NOMO-1 treated with DMSO at 0.1 percent for 48 hours (cell line): ENCODE data around the gene NPY4R.
"Not testable (repeated sequence)": the region's sequence is repeated elsewhere in the genome, so short reads cannot be mapped to it uniquely, and the experiment has no call there.

Experiments used
- DNase-seq: peaks from one replicate; lab custom pipeline; 2025; ENCODE audit not compliant: unreplicated experiment; lab: John Stamatoyannopoulos, UW

The NPY4R gene, protein sequence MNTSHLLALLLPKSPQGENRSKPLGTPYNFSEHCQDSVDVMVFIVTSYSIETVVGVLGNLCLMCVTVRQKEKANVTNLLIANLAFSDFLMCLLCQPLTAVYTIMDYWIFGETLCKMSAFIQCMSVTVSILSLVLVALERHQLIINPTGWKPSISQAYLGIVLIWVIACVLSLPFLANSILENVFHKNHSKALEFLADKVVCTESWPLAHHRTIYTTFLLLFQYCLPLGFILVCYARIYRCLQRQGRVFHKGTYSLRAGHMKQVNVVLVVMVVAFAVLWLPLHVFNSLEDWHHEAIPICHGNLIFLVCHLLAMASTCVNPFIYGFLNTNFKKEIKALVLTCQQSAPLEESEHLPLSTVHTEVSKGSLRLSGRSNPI

DNA sequence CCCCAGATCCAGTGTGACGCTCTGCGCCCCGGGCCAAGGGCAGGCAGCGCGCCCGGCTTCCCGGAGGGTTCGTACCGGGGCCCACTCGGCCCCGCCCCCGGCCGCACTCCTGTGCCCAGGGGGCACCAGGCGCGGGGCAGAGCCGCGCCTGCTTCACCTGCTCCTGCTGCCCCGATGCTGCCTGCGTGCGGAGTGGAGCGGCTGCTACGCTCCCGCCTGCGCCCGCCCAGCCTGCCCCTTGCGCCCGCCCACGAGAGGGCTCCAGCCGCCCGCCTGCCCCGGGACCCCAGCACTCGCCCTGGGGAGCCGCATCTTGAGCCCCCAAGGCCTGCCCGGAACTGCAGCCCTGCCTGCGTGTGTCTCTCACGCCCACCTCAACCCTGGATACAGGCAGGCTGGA lies at the start of gene NPY4R:
NPY4R (minus strand) TSS at position 194 of the 400 bp plus-strand sequence. CDS start 3,323 bp downstream, outside the sequence.
- not testable (repeated sequence) for DNase-seq

DNA sequence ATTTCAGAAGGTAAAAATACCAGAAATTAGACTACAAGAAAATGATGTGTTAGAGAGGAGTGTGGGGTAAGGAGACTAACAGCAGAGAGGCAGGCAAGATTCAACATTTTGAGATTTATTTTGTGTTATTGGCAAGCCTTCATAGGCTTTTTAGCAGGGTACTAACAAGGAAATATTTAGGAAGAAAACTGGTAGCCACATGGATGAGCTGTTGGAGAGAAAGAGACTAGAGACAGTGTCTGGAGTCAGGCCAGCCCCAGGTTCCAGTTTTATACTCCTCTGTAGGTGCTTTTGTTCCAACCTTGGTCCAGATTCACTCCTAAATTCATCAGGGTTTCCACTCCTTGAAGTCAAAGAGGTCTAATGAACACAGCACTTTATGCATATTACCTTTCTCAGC lies 49.6 kb upstream of the NPY4R start:
- DNase-seq, result no peak

DNA sequence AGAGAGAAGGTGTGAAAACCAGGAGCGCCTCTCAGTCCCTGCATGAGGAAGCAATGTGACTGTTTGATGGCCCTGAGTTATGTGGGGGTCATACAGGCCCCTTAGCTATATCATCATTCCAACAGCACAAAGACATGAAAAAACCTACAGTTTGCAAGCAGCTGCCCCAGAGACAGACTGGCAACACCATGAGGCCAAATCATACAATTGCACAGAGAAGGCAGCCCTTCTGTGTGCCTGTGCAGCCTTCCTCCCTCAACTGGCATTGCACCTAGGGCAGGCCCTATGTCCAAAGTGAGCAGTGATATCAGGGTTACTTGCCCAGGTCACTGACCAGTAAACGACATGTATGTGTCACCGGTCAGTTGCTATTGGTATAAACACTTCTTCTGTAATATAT lies 49.1 kb upstream of the NPY4R start:
- no peak for DNase-seq

DNA sequence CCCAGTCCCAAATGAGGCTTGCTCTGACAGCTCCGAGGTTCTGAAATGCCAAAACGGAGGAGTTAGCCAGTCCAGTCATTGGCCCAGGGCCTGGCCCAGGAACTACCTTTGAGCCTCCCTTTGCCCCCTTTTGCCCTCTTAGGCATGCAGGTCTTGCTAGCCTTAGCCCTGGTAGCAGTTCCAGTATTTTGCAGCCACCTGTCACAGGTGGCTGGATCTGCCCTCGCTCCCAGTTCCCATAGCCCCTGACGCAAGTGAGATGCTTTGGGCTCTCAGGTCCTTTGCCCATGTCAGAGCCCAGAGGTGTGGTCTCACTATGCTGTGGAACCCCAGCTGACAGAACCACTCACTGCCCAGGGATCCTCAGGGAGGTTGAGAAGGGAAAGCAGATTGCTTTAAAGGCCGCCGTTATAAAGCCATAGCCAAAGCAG lies 48.7 kb upstream of the NPY4R start:
- DNase-seq, result no peak

DNA sequence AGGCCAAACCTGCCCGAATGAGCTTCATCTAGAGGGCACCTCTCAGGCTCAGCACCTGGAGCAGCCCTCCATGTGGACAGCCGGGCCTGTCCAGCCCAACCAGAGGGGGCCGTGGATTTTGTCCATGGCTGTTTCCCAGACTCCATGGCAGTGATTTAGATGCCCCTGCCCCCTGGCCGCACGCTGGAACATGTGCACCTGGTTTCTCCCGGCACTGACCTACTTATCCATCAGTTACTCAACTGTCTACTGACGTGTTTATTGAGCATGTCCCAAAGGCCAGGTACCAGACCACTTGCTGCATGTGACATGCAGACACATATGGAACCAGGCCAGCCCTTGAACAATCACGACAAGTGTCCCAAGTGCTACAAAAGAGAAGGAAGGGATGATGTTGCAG lies 47.6 kb upstream of the NPY4R start:
- DNase-seq, result not testable (repeated sequence)

DNA sequence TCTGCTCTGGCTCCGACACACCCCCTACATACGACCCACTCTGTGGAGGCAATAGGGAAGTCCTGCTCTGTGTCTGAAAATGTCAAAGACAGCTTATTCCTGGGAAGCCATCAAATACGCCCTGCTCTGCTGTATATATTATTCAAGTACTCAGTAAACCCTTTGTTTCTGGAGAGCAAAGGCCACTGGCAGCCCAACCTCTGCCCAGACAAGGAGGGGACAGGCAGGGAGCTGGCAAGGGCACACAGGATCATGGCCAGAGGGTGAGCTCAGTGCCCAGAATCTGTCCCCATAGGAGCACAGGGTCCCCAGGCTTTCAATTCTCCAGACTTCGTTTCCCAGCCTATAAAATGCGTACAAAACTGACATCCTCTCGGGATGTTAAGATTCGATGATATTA lies 47.0 kb upstream of the NPY4R start:
- DNase-seq, result not testable (repeated sequence)

DNA sequence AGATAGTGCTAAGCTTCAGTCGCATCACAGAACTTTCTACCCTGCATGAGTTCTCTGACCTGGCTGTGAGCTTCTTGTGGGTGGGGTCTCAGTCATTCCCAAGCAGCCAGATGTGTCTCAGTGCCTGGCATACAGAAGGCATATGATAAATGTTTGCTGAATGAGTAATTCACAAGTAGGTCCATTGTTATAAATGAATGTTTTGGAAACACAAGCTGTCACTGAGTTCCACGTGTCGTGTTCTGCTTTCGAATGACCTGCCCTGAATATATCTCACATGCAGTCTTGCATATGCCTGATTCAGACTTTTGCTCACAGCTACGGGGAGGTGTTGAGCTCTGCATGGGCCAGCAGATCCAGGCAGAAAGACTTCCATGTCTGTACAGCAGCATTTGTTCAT lies 46.2 kb upstream of the NPY4R start:
- not testable (repeated sequence) for DNase-seq

DNA sequence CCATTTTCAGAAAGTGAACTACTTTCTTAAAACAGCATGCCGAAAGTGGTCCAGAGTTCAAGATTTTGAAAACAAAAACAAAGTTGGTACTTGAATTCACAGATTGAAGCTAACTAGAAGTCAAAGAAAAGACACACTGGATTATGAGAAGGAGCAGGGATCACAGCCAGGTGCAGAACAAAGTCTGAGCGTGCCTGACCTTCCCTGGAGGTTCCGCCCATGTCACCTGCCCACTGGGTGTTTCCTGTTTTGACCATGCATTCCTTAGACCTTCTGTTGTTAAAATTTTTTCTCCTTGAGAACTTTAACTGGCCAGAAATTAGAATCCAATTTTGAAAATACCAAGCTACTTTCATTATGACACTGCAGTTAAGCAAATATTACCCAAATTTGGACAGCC lies 34.2 kb upstream of the NPY4R start:
- DNase-seq, result not testable (repeated sequence)

DNA sequence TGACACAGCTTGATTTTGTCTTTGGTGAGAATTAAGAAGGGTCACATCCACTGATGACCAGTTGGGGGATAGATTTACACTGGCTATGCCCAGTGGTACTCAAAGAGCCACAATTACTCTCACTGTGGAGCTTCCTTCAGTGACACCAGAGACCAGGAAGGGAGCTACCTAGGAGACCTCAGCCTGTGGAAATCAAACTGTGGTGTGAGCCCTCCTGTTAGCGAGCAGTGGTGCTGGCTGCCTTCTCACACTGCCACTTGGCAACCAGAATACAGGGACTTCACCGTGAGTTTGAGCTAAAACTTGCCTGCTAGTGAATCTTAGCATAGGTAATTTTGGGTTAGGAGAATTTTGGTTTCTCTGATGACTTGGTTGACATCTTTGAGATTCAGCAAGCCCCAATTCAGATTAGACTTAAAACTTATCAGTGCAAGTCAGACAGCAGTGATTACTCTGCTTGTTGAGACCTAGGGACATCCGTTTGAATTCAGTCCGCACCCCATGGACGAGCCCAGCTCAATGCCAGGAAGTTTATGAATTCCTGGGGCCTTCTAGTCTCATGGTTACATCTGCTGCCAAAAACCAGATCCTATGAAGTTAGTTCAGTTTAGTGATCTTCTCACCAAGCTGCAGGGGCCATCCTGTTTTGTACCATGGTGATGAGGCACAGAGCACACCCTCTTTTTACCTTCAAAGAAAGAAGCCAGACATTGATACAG lies 33.4 kb upstream of the NPY4R start:
- not testable (repeated sequence) for DNase-seq

DNA sequence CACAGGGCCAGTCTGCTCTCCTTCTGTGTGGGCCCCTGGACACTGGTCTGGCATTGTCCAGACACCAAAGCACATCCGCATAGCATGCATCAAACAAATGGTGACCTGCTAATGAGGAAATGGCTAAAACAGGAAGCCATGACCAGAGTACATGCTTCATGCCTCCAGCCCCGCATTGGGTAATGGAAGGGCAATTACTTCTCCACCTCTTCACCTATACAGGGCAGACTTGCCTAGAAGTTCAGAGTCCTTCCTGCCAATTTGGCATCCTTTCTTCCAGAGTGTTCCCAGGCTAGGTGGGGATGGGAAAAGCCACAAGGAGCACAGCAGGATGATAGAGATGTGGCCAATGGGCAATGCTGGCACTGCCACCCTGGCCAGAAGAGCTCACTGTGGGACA lies 32.1 kb upstream of the NPY4R start:
- not testable (repeated sequence) for DNase-seq

DNA sequence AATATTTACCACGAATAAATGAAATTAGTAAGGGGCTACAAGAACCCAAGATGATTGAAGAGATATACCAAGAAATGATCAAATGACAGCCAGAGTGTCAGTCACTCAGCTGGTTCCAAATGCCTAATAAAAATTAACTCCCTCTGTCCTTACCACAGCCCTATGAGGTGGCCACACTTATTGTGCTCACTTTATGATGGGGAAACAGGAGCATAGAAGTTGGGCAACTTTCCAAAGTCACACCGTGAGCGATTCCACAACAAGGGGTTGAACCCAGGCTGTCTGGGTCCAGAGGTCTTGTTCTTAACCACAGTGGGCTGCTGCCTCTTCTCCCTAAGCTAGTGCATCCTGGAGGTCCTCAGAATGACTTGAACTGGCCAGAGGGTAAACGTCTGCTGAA lies 31.6 kb upstream of the NPY4R start:
- DNase-seq, result not testable (repeated sequence)

DNA sequence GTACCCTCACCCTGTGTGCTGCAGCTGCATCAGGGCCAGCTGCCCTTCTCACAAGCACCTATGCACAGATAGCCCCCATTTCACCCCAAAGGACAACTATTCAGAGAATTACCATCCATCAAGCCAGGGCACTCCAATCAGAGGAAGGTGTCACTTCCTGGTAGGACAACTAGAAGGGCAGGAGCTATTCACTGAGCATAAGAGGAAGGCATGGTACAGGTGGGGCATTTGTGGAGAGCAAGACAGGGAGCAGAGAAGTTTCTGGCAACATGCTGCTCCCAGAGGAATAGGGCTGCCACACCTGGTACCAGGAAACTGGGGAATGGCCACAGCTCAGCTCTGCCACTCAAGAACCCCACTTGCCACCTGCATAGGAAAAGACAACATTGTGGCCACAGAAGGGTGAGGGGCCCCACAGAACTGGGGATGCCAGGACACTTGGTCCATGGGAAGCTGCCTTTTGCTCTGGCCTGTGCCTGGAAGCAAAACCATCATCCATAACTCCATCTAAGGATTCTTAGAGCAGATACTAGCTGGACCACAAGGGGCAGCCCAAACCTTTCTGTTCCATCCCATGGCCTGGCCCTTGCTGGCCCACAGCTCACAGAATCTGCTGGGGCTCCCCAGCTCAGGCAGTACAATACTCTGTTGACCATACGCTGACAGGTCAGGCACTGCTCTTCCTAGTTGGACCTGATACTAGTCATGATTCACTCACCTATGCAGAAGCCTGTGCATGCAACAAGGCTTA lies 25.8 kb upstream of the NPY4R start:
- not testable (repeated sequence) for DNase-seq

DNA sequence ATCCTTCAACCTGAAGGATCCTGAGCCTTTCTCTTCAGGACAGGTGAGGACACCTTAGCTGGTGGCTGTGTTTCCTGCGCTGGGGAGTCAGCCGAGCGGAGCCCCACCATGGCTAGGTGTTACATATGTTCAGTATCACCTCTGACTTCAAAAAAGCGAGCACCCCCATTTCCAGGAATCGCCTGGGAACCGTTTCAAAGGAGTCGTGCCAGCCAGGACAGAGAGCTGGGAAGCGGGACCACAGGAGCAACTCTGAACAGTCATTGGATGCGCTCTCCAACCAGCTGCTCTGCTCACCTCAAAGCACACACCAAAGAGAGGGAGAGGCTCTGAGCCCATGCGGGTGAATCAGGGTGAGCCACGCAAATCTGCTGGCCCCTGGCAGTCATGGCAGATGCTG lies 24.5 kb upstream of the NPY4R start:
- DNase-seq, result not testable (repeated sequence)

DNA sequence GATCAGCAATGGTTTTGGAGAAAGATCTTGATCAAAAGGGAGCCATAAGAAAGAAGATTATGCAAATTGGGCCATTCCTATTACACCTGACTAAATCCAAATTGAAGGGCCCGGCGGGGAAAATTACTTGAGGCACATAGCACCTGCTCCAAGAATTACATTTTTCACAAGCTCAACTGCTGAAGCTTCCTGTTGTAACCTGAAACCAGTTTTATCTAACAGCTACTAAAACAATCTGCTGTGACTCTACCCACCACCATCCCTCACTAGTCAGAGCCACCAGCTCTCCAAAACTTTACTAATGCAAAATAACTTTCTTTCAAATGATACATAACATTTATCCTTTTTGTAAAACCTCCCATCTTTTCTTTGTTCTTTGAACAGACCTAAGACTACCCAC lies 20.7 kb upstream of the NPY4R start:
- not testable (repeated sequence) for DNase-seq

DNA sequence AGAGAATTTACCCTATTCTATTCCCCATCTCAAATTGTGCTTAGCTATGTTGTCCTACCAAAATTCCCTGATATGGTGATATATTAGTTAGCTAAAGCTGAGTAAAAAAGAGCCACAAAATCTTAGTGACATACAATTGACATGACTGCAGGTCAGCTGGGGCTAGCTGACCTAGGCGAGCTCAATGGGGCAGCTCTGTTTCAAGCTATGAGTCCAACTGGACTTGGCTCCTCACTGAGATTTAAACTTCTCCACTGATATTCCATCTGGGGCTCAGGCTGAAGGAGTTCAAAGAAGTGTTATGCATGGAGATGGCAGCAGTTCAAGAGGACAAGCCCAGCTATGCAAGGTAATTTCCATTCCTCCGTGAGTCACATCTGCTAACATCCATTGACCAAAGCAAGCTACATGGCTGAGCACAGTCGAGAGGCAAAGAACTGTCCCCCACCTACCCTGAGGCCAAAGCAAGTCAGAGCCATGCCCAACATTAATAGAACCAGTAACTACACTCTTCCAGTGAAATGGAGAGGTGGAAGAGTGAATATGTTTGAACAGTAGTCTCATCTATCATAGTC lies 9.1 kb upstream of the NPY4R start:
- not testable (repeated sequence) for DNase-seq

DNA sequence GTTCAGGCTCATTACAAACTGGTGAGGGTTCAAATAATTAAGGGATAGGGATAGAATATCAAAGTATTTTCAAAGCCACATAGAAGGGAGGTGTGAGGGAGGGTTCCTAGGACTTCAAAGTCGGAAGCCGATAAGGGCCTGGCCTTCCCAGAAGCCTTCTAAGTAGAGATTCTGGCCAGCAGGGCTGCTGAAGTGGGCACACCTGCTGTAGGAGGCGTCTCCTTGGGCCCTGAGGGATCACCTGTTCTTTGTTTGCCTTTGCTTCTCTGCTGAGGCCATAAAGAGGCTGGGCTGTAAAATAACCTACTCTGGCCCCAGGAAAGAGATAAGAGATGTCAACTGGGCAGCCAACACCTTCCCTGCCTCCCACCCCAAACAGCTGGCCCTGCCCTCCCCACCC lies 8.0 kb upstream of the NPY4R start:
- not testable (repeated sequence) for DNase-seq

DNA sequence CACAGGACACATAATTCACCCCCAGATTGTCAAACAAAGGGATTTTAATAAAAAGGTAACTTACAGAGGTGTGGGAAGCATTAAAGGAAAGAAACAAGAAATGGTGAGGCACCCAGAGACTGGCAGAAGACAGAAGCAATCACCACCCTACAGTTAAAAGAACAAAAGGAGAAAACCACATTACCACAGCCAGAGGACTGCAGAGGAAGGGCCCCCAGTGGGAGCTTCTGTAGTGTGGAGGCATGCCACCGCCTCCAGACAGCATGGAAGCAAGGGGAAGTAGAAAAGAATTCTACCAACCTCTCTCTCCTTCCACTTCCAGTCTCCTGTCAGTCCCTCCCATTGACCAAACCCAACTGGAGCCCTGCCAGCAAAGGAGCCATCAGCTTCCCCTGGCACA lies 4.4 kb upstream of the NPY4R start:
- DNase-seq, result not testable (repeated sequence)

DNA sequence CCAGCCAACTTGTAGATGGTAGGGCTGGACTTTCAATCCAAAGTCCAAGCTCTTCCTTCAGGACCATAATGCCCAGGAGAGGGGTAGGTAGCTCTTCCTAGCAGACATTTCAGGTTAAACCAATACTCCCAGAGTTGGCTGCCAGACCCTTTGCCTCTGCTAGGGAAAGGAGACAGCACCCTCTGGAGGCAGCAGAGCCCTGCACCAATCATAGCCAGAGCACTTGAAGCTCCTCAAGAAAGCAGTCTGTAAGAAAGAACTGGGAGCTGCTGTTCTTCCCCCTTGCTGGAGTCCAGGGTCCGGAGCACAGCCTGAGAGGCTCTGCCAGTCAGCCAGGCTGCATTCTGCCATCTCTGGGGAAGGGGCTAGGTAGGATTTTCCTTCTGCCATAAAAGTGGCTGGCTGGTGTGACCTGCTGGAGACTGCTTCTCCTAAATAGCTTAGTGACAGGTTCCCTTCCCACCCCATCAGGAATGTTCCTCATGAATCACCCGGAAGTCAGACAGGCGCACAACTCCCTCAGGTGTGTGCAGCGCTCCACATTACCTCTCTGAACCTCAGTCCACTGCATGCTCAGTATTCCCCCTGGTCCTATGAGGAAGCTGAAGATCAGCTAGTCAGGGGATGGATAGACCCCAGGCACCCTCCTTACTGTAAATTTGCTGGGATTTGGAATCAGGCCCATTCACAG lies 2.5 kb upstream of the NPY4R start:
- DNase-seq, result not testable (repeated sequence)

DNA sequence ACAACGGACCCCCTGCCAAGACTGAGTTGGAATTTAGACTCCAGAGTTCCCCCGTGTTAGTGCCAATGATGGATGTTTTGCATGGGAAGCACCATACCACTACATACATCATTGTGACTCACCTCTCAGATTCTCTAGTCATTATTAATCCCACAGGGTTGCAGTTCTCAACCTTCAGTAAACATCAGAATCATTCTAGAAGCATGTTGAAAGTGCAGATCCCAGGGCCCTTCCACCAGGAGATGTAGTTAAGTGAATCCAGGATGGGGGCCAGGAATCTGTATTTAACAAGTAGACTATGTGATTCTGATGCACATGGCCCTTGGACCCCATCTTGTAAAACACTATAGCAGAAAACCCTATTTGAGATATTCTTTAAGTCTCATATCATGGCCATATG lies 2.1 kb downstream of the NPY4R start:
- DNase-seq, result not testable (repeated sequence)

DNA sequence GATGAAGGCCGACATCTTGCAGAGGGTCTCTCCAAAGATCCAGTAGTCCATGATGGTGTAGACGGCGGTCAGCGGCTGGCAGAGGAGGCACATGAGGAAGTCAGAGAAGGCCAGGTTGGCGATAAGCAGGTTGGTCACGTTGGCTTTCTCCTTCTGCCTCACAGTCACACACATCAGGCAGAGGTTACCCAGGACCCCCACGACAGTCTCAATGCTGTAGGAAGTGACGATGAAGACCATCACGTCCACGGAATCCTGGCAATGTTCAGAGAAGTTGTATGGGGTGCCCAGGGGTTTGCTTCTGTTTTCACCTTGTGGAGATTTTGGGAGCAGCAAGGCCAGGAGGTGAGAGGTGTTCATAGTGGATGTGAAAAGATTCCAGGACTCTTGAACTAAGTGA lies 3.5 kb downstream of the NPY4R start:
- DNase-seq, result not testable (repeated sequence)

DNA sequence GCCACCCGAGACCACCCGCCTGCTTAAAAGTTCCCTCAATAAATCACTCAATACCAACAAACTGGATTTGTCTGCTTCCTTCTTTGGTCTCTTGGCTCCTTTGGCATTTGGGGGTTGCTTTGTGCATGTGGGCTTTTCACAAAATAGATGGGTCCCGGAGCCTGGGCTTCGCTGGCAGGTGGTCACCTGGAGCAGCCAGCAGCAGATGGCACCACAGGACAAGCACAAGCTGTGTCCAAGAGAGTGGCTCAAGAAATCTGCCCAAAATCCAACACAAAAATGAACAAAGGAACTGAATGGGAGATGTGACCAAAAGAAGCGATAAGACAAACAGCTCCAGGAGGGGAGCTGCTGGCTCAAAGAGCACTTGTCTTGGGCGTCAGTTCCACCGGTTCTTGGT lies 6.2 kb downstream of the NPY4R start:
- DNase-seq, result not testable (repeated sequence)
